Measurements from ENCODE around the gene SLC30A7.

DNA sequence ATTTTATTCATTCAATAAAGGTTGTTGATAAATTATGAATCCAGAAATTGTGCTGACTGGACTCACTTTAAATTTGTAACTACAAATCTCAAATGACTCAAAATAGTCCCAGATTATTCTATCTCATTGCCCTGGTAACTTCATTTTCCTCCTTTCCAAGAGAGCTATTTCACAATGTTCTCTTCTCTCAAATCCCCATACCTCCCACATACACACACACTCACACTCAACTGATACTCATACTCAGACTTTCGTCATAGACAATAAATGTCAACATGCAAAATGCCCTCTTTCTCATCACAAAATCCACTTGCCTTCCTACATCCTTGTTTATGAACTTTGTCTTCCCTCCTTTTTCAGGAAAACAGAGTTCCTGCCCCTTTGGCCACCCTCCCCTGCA lies 34.5 kb upstream of the SLC30A7 start:
- TF ChIP-seq, protein P1, sequence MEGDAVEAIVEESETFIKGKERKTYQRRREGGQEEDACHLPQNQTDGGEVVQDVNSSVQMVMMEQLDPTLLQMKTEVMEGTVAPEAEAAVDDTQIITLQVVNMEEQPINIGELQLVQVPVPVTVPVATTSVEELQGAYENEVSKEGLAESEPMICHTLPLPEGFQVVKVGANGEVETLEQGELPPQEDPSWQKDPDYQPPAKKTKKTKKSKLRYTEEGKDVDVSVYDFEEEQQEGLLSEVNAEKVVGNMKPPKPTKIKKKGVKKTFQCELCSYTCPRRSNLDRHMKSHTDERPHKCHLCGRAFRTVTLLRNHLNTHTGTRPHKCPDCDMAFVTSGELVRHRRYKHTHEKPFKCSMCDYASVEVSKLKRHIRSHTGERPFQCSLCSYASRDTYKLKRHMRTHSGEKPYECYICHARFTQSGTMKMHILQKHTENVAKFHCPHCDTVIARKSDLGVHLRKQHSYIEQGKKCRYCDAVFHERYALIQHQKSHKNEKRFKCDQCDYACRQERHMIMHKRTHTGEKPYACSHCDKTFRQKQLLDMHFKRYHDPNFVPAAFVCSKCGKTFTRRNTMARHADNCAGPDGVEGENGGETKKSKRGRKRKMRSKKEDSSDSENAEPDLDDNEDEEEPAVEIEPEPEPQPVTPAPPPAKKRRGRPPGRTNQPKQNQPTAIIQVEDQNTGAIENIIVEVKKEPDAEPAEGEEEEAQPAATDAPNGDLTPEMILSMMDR (IDR thresholded peaks at IDR 0.05): no peak
- no peak for TF ChIP-seq EZH2 (IDR thresholded peaks at IDR 0.05)
